Calu3 (cell line): ENCODE results near the gene RAF1. TPM values are rescaled to one million over a fixed set of nuclear protein-coding genes. Genes with fewer than 3 reads are reported as not detected.

Experiments
- BruUV-seq: library from RNA; stranded (reverse); fragments of 400-500 nt; replicated peaks from 2 replicates; lab custom pipeline; 2021; lab: Mats Ljungman, UMichigan
- CTCF ChIA-PET: fragments of 300-600 bp; sonication (Branson Sonifier 250); formaldehyde crosslinking; loops from one replicate; lab custom pipeline; 2022; ENCODE audit warnings: antibody characterized with exemption; lab: Charles Lee
- DNase-seq: peaks from one replicate; pipeline ENCODE4 v3.0.0; 2022
- H3K27ac Mint-ChIP-seq: one replicate; pipeline ENCODE4 v1.8.0; 2022; ENCODE audit warnings: mixed read lengths; ENCODE audit not compliant: unreplicated experiment
- H3K27me3 Mint-ChIP-seq: one replicate; pipeline ENCODE4 v1.8.0; 2022; ENCODE audit warnings: mixed read lengths; ENCODE audit not compliant: unreplicated experiment
- H3K36me3 Mint-ChIP-seq: one replicate; pipeline ENCODE4 v1.8.0; 2022; ENCODE audit warnings: mild to moderate bottlenecking, moderate library complexity, mixed read lengths; ENCODE audit not compliant: insufficient read depth, unreplicated experiment
- H3K4me1 Mint-ChIP-seq: one replicate; pipeline ENCODE4 v1.8.0; 2022; ENCODE audit warnings: mild to moderate bottlenecking, low read depth, mixed read lengths; ENCODE audit not compliant: unreplicated experiment
- H3K4me3 Mint-ChIP-seq: one replicate; pipeline ENCODE4 v1.8.0; 2022; ENCODE audit warnings: mild to moderate bottlenecking, low read depth, moderate library complexity, mixed read lengths; ENCODE audit not compliant: unreplicated experiment
- H3K9me3 Mint-ChIP-seq: one replicate; pipeline ENCODE4 v1.8.0; 2022; ENCODE audit warnings: low read depth, mixed read lengths; ENCODE audit not compliant: unreplicated experiment
- CTCF ChIP-seq: fragments of 200-600 bp; IDR thresholded peaks from one replicate; pipeline ENCODE4 v1.8.0; 2022; ENCODE audit warnings: antibody characterized with exemption; ENCODE audit not compliant: unreplicated experiment
- intact Hi-C: fragments of 100-400 bp; cut with micrococcal nuclease; formaldehyde crosslinking; loops from one replicate; pipeline ENCODE4 v1.10.0; 2022; ENCODE audit not compliant: unreplicated experiment
- total RNA-seq: library from RNA; stranded (reverse); gene quantifications from 2 replicates; pipeline ENCODE4 v1.2.3, GENCODE V29; 2022

Gene RAF1
- total RNA-seq, 1 experiment from 2014 or later: 69.3 TPM

- H3K36me3 Mint-ChIP-seq: peaks cover 13% of the 10 kb centered on the region
- intact Hi-C loops: no loop called here
- H3K9me3 Mint-ChIP-seq: no peaks in the 10 kb centered on the region
- H3K27me3 Mint-ChIP-seq: no peaks in the 10 kb centered on the region
- TF ChIP-seq CTCF: no peak
- H3K27ac Mint-ChIP-seq: no peak overlapping the region
- CTCF ChIA-PET: no interaction called here
- no peak overlapping the region for H3K4me3 Mint-ChIP-seq
- H3K4me1 Mint-ChIP-seq: no peaks in the 10 kb centered on the region
- DNase-seq: no peak
- BruUV-seq: no TSS peak
These were observed 59.9 kb downstream of the RAF1 start for GRCh38 chr3:12603969-12604368.

- Mint-ChIP-seq H3K9me3 (no peaks in the 10 kb centered on the region), H3K27me3 (no peaks in the 10 kb centered on the region), H3K4me1 (no peaks in the 10 kb centered on the region), H3K27ac (no peak overlapping the region), H3K4me3 (no peak overlapping the region), H3K36me3 (peaks cover 18% of the 10 kb centered on the region)
- intact Hi-C loops: no loop called here
- no peak for DNase-seq
- no TSS peak for BruUV-seq
- CTCF ChIA-PET: no interaction called here
- TF ChIP-seq CTCF: no peak
These were observed 62.8 kb downstream of the RAF1 start for GRCh38 chr3:12601072-12601471.

- Mint-ChIP-seq H3K27ac (no peak overlapping the region), H3K36me3 (peaks cover 29% of the 10 kb centered on the region), H3K4me3 (no peak overlapping the region), H3K4me1 (no peaks in the 10 kb centered on the region), H3K27me3 (no peaks in the 10 kb centered on the region), H3K9me3 (no peaks in the 10 kb centered on the region)
- DNase-seq: no peak
- BruUV-seq: no TSS peak
- intact Hi-C loops: no loop called here
- TF ChIP-seq CTCF: no peak
- CTCF ChIA-PET: no interaction called here
These were observed 65.0 kb downstream of the RAF1 start for GRCh38 chr3:12598890-12599289.

- H3K9me3 Mint-ChIP-seq: no peaks in the 10 kb centered on the region
- no TSS peak for BruUV-seq
- no peak overlapping the region for H3K27ac Mint-ChIP-seq
- no peaks in the 10 kb centered on the region for H3K27me3 Mint-ChIP-seq
- H3K36me3 Mint-ChIP-seq: peaks cover 62% of the 10 kb centered on the region
- intact Hi-C loops: no loop called here
- H3K4me3 Mint-ChIP-seq: no peak overlapping the region
- CTCF ChIA-PET: interaction anchor here (0.6 kb wide), 1 partner anchor 67 kb away, joined by 3 read pairs; no protein-coding TSS in a partner anchor
- no peak for DNase-seq
- no peak for TF ChIP-seq CTCF
- peaks cover 7% of the 10 kb centered on the region for H3K4me1 Mint-ChIP-seq
These were observed 70.4 kb downstream of the RAF1 start for GRCh38 chr3:12593473-12593872.
